CD4-positive, CD25-positive, alpha-beta regulatory T cell (primary cell): ENCODE results near the gene LRP4. TPM values are rescaled to one million over a fixed set of nuclear protein-coding genes. Genes with fewer than 3 reads are reported as not detected.

Source experiments
- ATAC-seq, 2 donors: fragments of 150-1000 bp; cut with Tn5 transposase; one replicate each; pipeline ENCODE4 v1.10.0; 2021; ENCODE audit warnings: low read depth in 2 of 2, moderate number of reproducible peaks in 2 of 2, moderate library complexity in 1 of 2
- DNase-seq, 3 donors: peaks; one replicate each; pipeline versions ENCODE4 v3.0.0 to v3.0.0-alpha.2; 2012 to 2022; ENCODE audit warnings: mixed read lengths in 1 of 3
- H3K27ac ChIP-seq: one replicate; pipeline ENCODE4 v1.7.0; 2013; ENCODE audit warnings: mild to moderate bottlenecking, low read length; ENCODE audit not compliant: insufficient read depth, poor library complexity, severe bottlenecking
- H3K27me3 ChIP-seq: one replicate; pipeline ENCODE4 v1.7.0; 2013; ENCODE audit warnings: low read length; ENCODE audit not compliant: control insufficient read depth, insufficient read depth
- H3K36me3 ChIP-seq: one replicate; pipeline ENCODE4 v1.7.0; 2013; ENCODE audit warnings: mild to moderate bottlenecking, low read length, moderate library complexity; ENCODE audit not compliant: control insufficient read depth, insufficient read depth
- H3K4me1 ChIP-seq: 2 replicates; pipeline ENCODE4 v1.7.0; 2013; ENCODE audit warnings: mild to moderate bottlenecking, low read length; ENCODE audit not compliant: insufficient read depth, control insufficient read depth, poor library complexity, severe bottlenecking
- H3K4me3 ChIP-seq: one replicate; pipeline ENCODE4 v1.7.0; 2013; ENCODE audit warnings: low read depth, mild to moderate bottlenecking, low read length, moderate library complexity
- H3K9me3 ChIP-seq, 2 experiments: 1 replicate in 1 of 2; 2 replicates in 1 of 2; pipeline ENCODE4 v1.7.0; 2013; ENCODE audit warnings: low read length in 2 of 2, mild to moderate bottlenecking in 1 of 2, moderate library complexity in 1 of 2; ENCODE audit not compliant: control insufficient read depth in 2 of 2
- H3K27ac Mint-ChIP-seq, 3 donors: one replicate each; pipeline ENCODE4 v1.8.0; 2020 to 2022; ENCODE audit warnings: mild to moderate bottlenecking in 3 of 3, mixed read lengths in 3 of 3, moderate library complexity in 2 of 3
- H3K27me3 Mint-ChIP-seq: one replicate; pipeline ENCODE4 v1.8.0; 2022; ENCODE audit warnings: mild to moderate bottlenecking, mixed read lengths
- H3K36me3 Mint-ChIP-seq: one replicate; pipeline ENCODE4 v1.8.0; 2020; ENCODE audit warnings: mixed read lengths
- H3K4me1 Mint-ChIP-seq, 4 donors: one replicate each; pipeline ENCODE4 v1.8.0; 2020 to 2022; ENCODE audit warnings: mixed read lengths in 4 of 4, mild to moderate bottlenecking in 1 of 4
- H3K4me3 Mint-ChIP-seq, 4 donors: one replicate each; pipeline ENCODE4 v1.8.0; 2020 to 2022; ENCODE audit warnings: mild to moderate bottlenecking in 4 of 4, mixed read lengths in 4 of 4, moderate library complexity in 3 of 4
- H3K9me3 Mint-ChIP-seq, 7 donors: one replicate each; pipeline ENCODE4 v1.8.0; 2020 to 2022; ENCODE audit warnings: mixed read lengths in 7 of 7, mild to moderate bottlenecking in 3 of 7, moderate library complexity in 2 of 7
- polyA plus RNA-seq, 4 donors: library from polyadenylated mRNA; unstranded; fragments of 300-500 nt; fragmentation: Illumina TruSeq; gene quantifications; one replicate each; pipeline ENCODE4 v1.2.3, GENCODE V29; 2021
- total RNA-seq: library from RNA; stranded (reverse); gene quantifications from one replicate; pipeline ENCODE4 v1.2.3, GENCODE V29; 2022

Gene LRP4
- total and polyA plus RNA-seq, 5 donors from 2014 or later: 0.05 TPM; not detected in 4

GRCh38 chr11:46850829-46851380 is 67.4 kb downstream of the LRP4 start:
- no peaks in the 10 kb centered on the region for H3K36me3 Mint-ChIP-seq
- DNase-seq (no peak), ATAC-seq (no peak)
- no peak overlapping the region for H3K27ac ChIP-seq
- no peaks in the 10 kb centered on the region for H3K36me3 ChIP-seq
- no peak overlapping the region for H3K4me3 Mint-ChIP-seq
- peaks cover 5% of the 10 kb centered on the region for H3K4me1 ChIP-seq
- H3K4me1 Mint-ChIP-seq: peaks cover 3 to 10% (median 6%) of the 10 kb centered on the region in 4 donors
- H3K27ac Mint-ChIP-seq: no peak overlapping the region
- no peak overlapping the region for H3K4me3 ChIP-seq
- H3K9me3 ChIP-seq: no peaks in the 10 kb centered on the region
- H3K27me3 Mint-ChIP-seq: peaks cover 16% of the 10 kb centered on the region
- no peaks in the 10 kb centered on the region for H3K27me3 ChIP-seq
- H3K9me3 Mint-ChIP-seq: peaks cover 0 to 1% (median 0%) of the 10 kb centered on the region in 7 donors

GRCh38 chr11:46849631-46850030 is 68.7 kb downstream of the LRP4 start:
- peaks cover 10 to 21% (median 13%) of the 10 kb centered on the region in 4 donors for H3K4me1 Mint-ChIP-seq
- Histone ChIP-seq H3K27ac (no peak overlapping the region), H3K9me3 (no peaks in the 10 kb centered on the region), H3K36me3 (no peaks in the 10 kb centered on the region), H3K4me3 (no peak overlapping the region), H3K27me3 (no peaks in the 10 kb centered on the region), H3K4me1 (peaks cover 13% of the 10 kb centered on the region)
- H3K9me3 Mint-ChIP-seq: peaks cover 0 to 1% (median 0%) of the 10 kb centered on the region in 7 donors
- H3K27ac Mint-ChIP-seq: no peak overlapping the region
- no peaks in the 10 kb centered on the region for H3K36me3 Mint-ChIP-seq
- ATAC-seq (no peak), DNase-seq (no peak)
- H3K27me3 Mint-ChIP-seq: peaks cover 15% of the 10 kb centered on the region
- H3K4me3 Mint-ChIP-seq: peak overlapping the region in 1 of 4 donors; percentile 52

GRCh38 chr11:46846510-46846830 is 71.9 kb downstream of the LRP4 start:
- ATAC-seq (no peak), DNase-seq (no peak)
- Histone ChIP-seq H3K36me3 (no peaks in the 10 kb centered on the region), H3K4me1 (peaks cover 19% of the 10 kb centered on the region), H3K27me3 (no peaks in the 10 kb centered on the region), H3K4me3 (peak overlapping the region; percentile 82), H3K27ac (no peak overlapping the region), H3K9me3 (no peaks in the 10 kb centered on the region)
- peaks cover 10 to 43% (median 31%) of the 10 kb centered on the region in 4 donors for H3K4me1 Mint-ChIP-seq
- peak overlapping the region; percentile 90 to 99 (median 96) for H3K4me3 Mint-ChIP-seq
- peaks cover 15% of the 10 kb centered on the region for H3K27me3 Mint-ChIP-seq
- no peaks in the 10 kb centered on the region for H3K36me3 Mint-ChIP-seq
- H3K9me3 Mint-ChIP-seq: peaks cover 0 to 1% (median 0%) of the 10 kb centered on the region in 7 donors
- peak overlapping the region; percentile 91 to 97 (median 95) for H3K27ac Mint-ChIP-seq

- Mint-ChIP-seq H3K36me3 (no peaks in the 10 kb centered on the region), H3K27ac (peak within 1 kb of the TSS; percentile 91 to 97 (median 95)), H3K4me1 (peaks cover 10 to 47% (median 34%) of the 10 kb centered on the region in 4 donors), H3K9me3 (peaks cover 0 to 1% (median 0%) of the 10 kb centered on the region in 7 donors), H3K4me3 (peak within 1 kb of the TSS; percentile 94 to 99 (median 96)), H3K27me3 (peaks cover 10% of the 10 kb centered on the region)
- no peaks in the 10 kb centered on the region for H3K27me3 ChIP-seq
- H3K4me3 ChIP-seq: peak within 1 kb of the TSS; percentile 84
- peak; percentile 81 to 93 (median 86) for DNase-seq
- H3K27ac ChIP-seq: peak within 1 kb of the TSS; percentile 70
- H3K36me3 ChIP-seq: no peaks in the 10 kb centered on the region
- peak; percentile 90 to 93 for ATAC-seq
- H3K4me1 ChIP-seq: peaks cover 19% of the 10 kb centered on the region
- no peaks in the 10 kb centered on the region for H3K9me3 ChIP-seq
Observed at GRCh38 chr11:46845740-46846509, 72.4 kb downstream of the LRP4 start, which contains the start of gene CKAP5. CKAP5 (minus strand) TSS chr11:46846280; CDS start chr11:46821231, 25,049 bp downstream.

- H3K4me1 Mint-ChIP-seq: peaks cover 10 to 52% (median 34%) of the 10 kb centered on the region in 4 donors
Observed at GRCh38 chr11:46845440-46845739, 73.0 kb downstream of the LRP4 start.

GRCh38 chr11:46840116-46840515 is 78.2 kb downstream of the LRP4 start:
- Histone ChIP-seq H3K36me3 (no peaks in the 10 kb centered on the region), H3K4me3 (no peak overlapping the region), H3K27ac (no peak overlapping the region), H3K27me3 (no peaks in the 10 kb centered on the region), H3K9me3 (no peaks in the 10 kb centered on the region), H3K4me1 (peaks cover 19% of the 10 kb centered on the region)
- Mint-ChIP-seq H3K4me1 (peaks cover 23 to 77% (median 51%) of the 10 kb centered on the region in 4 donors), H3K36me3 (no peaks in the 10 kb centered on the region), H3K4me3 (no peak overlapping the region), H3K27me3 (no peaks in the 10 kb centered on the region), H3K9me3 (no peaks in the 10 kb centered on the region), H3K27ac (peak overlapping the region in 1 of 3 donors; percentile 39)
- DNase-seq (no peak), ATAC-seq (no peak)

More at GRCh38 chr11:46845440-46845739, 73.0 kb downstream of the LRP4 start:
- ATAC-seq: no peak
- no peak for DNase-seq
- H3K36me3 Mint-ChIP-seq: no peaks in the 10 kb centered on the region
- Histone ChIP-seq H3K36me3 (no peaks in the 10 kb centered on the region), H3K9me3 (no peaks in the 10 kb centered on the region), H3K27ac (peak overlapping the region; percentile 70), H3K4me1 (peaks cover 19% of the 10 kb centered on the region), H3K27me3 (no peaks in the 10 kb centered on the region), H3K4me3 (peak overlapping the region; percentile 84)
- peak overlapping the region; percentile 84 to 96 (median 91) for H3K27ac Mint-ChIP-seq
- H3K27me3 Mint-ChIP-seq: peaks cover 10% of the 10 kb centered on the region
- peak overlapping the region; percentile 85 to 95 (median 94) for H3K4me3 Mint-ChIP-seq
- peaks cover 0 to 1% (median 0%) of the 10 kb centered on the region in 7 donors for H3K9me3 Mint-ChIP-seq

- H3K27me3 Mint-ChIP-seq: no peaks in the 10 kb centered on the region
- peaks cover 8% of the 10 kb centered on the region for H3K4me1 ChIP-seq
- H3K4me1 Mint-ChIP-seq: peaks cover 23 to 63% (median 43%) of the 10 kb centered on the region in 4 donors
- H3K4me3 ChIP-seq: no peak overlapping the region
- ATAC-seq: no peak
- H3K27ac Mint-ChIP-seq: no peak overlapping the region
- no peak overlapping the region for H3K4me3 Mint-ChIP-seq
- H3K27ac ChIP-seq: no peak overlapping the region
- no peaks in the 10 kb centered on the region for H3K27me3 ChIP-seq
- H3K9me3 Mint-ChIP-seq: no peaks in the 10 kb centered on the region
- no peaks in the 10 kb centered on the region for H3K36me3 ChIP-seq
- H3K36me3 Mint-ChIP-seq: no peaks in the 10 kb centered on the region
- no peaks in the 10 kb centered on the region for H3K9me3 ChIP-seq
- no peak for DNase-seq
Observed at GRCh38 chr11:46838501-46838900, 79.8 kb downstream of the LRP4 start.
